Stimulated activated CD8-positive, alpha-beta memory T cell treated with anti-CD3 and anti-CD28 coated beads, Interleukin-12 subunit alpha, Interleukin-12 subunit beta, amount 100 ng/mL, for 24 hours (primary cell): ENCODE results near the gene MAP7.
"Not testable (repeated sequence)": the region's sequence is repeated elsewhere in the genome, so short reads cannot be mapped to it uniquely, and the experiment has no call there.

Source experiments
- DNase-seq: peaks from one replicate; pipeline ENCODE4 v3.0.0-alpha.2; 2020; ENCODE audit errors: extremely low read depth

MAP7 gene

GRCh38 chr6:136421537-136422158 lies 128.6 kb downstream of the MAP7 start:
- DNase-seq: no peak

GRCh38 chr6:136420853-136421252 lies 129.4 kb downstream of the MAP7 start:
- DNase-seq: no peak

GRCh38 chr6:136415351-136416007 lies 134.7 kb downstream of the MAP7 start:
- DNase-seq: no peak

GRCh38 chr6:136412410-136412809 lies 137.8 kb downstream of the MAP7 start:
- DNase-seq: no peak

GRCh38 chr6:136411453-136412354 lies 138.5 kb downstream of the MAP7 start:
- DNase-seq: no peak

GRCh38 chr6:136411025-136411325 lies 139.2 kb downstream of the MAP7 start:
- DNase-seq: no peak

- no peak for DNase-seq
These were observed 139.8 kb downstream of the MAP7 start for GRCh38 chr6:136410201-136411024.

- no peak for DNase-seq
These were observed 140.6 kb downstream of the MAP7 start for GRCh38 chr6:136409597-136409996.

GRCh38 chr6:136408204-136408603 lies 142.0 kb downstream of the MAP7 start:
- no peak for DNase-seq

- no peak for DNase-seq
These were observed 144.7 kb downstream of the MAP7 start for GRCh38 chr6:136405420-136406029.

- no peak for DNase-seq
These were observed 145.4 kb downstream of the MAP7 start for GRCh38 chr6:136404627-136405419.

GRCh38 chr6:136404007-136404406 lies 146.2 kb downstream of the MAP7 start:
- DNase-seq: no peak

GRCh38 chr6:136403110-136403980 lies 146.9 kb downstream of the MAP7 start:
- DNase-seq: no peak

GRCh38 chr6:136401749-136402148 lies 148.5 kb downstream of the MAP7 start:
- no peak for DNase-seq

GRCh38 chr6:136401236-136401635 lies 149.0 kb downstream of the MAP7 start:
- DNase-seq: not testable (repeated sequence)

- no peak for DNase-seq
These were observed 151.8 kb downstream of the MAP7 start for GRCh38 chr6:136398453-136398852.

GRCh38 chr6:136396908-136397307 lies 153.3 kb downstream of the MAP7 start:
- no peak for DNase-seq

- not testable (repeated sequence) for DNase-seq
These were observed 159.3 kb downstream of the MAP7 start for GRCh38 chr6:136390959-136391358.

- no peak for DNase-seq
These were observed 162.9 kb downstream of the MAP7 start for GRCh38 chr6:136387316-136387715.
